ENCODE measurements around the gene OR6Y1. TPM values are rescaled to one million over a fixed set of nuclear protein-coding genes. Genes with fewer than 3 reads are reported as not detected.

Gene OR6Y1
- total and polyA plus RNA-seq, 2 of the 8 experiments (the other 6 are each of a cell fraction or from before 2014, with no cell fraction given): 0.07 TPM; not detected in 1

DNA sequence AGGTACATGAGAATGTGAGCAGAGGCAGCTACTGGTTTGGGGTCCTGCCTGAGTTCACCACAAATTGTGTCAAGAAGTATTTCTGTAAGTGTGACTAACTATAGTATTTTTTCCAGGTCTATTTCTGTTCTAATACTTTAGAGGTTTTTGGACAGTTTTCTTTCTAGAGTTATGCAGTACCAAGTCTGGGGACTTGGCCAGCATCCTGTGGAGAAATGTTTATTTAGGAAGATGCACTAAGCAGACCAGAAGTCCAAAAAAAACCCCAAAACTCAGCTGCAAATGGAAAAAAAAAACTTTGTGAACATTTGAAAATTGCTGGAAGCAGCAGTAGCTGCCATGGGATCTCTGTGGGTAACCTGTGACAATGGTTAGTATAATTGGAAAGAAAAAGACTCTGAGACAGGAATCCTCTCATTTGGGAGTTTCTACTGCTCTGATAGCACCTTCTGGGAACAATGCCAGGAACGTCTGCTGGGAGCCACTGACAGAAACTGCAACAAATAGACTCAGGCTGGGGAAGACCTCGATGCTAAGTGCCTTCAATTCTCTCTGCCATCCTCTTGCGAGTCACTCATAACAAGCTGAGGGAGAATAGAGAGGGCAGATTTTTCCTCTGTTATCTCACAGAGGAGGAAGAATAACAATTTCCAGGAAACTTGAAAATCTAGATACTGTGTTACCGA is 44.6 kb downstream of the OR6Y1 start:
- 0 out of 2 replicates have a peak overlapping the region, but pooled peaks have one; percentile 12 for H2AFZ ChIP-seq (ENCODE audit: low read length)
- H3K4me3 ChIP-seq (ENCODE audit: extremely low read depth in 1 of 4, insufficient read depth in 2 of 4, low read depth in 3 of 4, low read length in 4 of 4): no peak overlapping the region
- H3K56ac ChIP-seq (replicated peaks; ENCODE audit: insufficient read length, low read depth, low read length): no peak overlapping the region
- H3K4me1 ChIP-seq (replicated peaks in 1 of 4; ENCODE audit: control insufficient read depth in 3 of 4, insufficient read depth in 4 of 4, low read length in 3 of 4): no peaks in the 10 kb centered on the region; a peak in 1 of 7 replicates
- ChIA-PET POLR2A (ENCODE audit: partially characterized antibody) (interaction anchor here (0.7 kb wide), 1 partner anchor 30 kb away, joined by 3 read pairs; no protein-coding TSS in a partner anchor), CTCF (ENCODE audit: partially characterized antibody) (interaction anchor here (1.0 to 2.7 kb wide), 2 partner anchors 17 to 488 kb away, joined by 3 to 9 read pairs; no protein-coding TSS in a partner anchor)
- no peak overlapping the region for H3K4ac ChIP-seq (replicated peaks; ENCODE audit: insufficient read length, low read depth, low read length)
- no peaks in the 10 kb centered on the region for H4K20me1 ChIP-seq (replicated peaks in 1 of 2; ENCODE audit: control insufficient read depth in 1 of 2, insufficient read depth in 2 of 2, low read length in 2 of 2)
- H3K23ac ChIP-seq (ENCODE audit: insufficient read length): no peak overlapping the region
- H3K9me3 ChIP-seq (ENCODE audit: insufficient read depth in 2 of 2, low read depth in 1 of 2, low read length in 1 of 2): no peaks in the 10 kb centered on the region
- no peak overlapping the region for H4K8ac ChIP-seq (ENCODE audit: extremely low read depth, insufficient read depth, low read length)
- H3K36me3 ChIP-seq (ENCODE audit: control insufficient read depth in 2 of 4, insufficient read depth in 4 of 4, low read length in 3 of 4): no peaks in the 10 kb centered on the region
- no peak overlapping the region for H2BK5ac ChIP-seq (ENCODE audit: low read depth, low read length)
- H3K27me3 ChIP-seq (replicated peaks in 1 of 4; ENCODE audit: control insufficient read depth in 3 of 4, extremely low read depth in 1 of 4, insufficient read depth in 3 of 4, low read length in 3 of 4): no peaks in the 10 kb centered on the region
- H2AK5ac ChIP-seq (ENCODE audit: low read depth, low read length): no peak overlapping the region
- H2BK12ac ChIP-seq (ENCODE audit: low read depth, low read length): no peak overlapping the region
- no peak overlapping the region for H2BK120ac ChIP-seq (replicated peaks; ENCODE audit: low read depth, low read length)
- no peaks in the 10 kb centered on the region for H3K79me1 ChIP-seq (ENCODE audit: low read depth, low read length)
- H3K14ac ChIP-seq (ENCODE audit: insufficient read length): no peak overlapping the region
- no peaks in the 10 kb centered on the region for H3K23me2 ChIP-seq (ENCODE audit: low read depth, low read length)
- DNase-seq (ENCODE audit: low read depth in 1 of 2, low spot score in 2 of 2) (no peak), FAIRE-seq (no peak)
- no peak overlapping the region for H3K27ac ChIP-seq (ENCODE audit: low read depth, low read length)
- H3K4me2 ChIP-seq (ENCODE audit: insufficient read depth in 1 of 2, low read depth in 2 of 2, low read length in 2 of 2): no peak overlapping the region
- H4K5ac ChIP-seq (ENCODE audit: insufficient read length, low read depth, low read length): no peak overlapping the region
- H3K9ac ChIP-seq (replicated peaks in 1 of 4; ENCODE audit: extremely low read depth in 1 of 4, low read depth in 3 of 4, low read length in 3 of 4): no peak overlapping the region
- H3K18ac ChIP-seq (ENCODE audit: extremely low read depth, low read length): no peak overlapping the region
- H3K79me2 ChIP-seq (ENCODE audit: control insufficient read depth in 1 of 2, insufficient read depth in 2 of 2, low read length in 2 of 2): no peaks in the 10 kb centered on the region
- H2BK15ac ChIP-seq (ENCODE audit: low read length): no peak overlapping the region
- WGBS, 2 experiments (ENCODE audit: extremely low coverage in 1 of 2, insufficient coverage in 1 of 2, insufficient read length in 1 of 2, insufficient replicate concordance in 2 of 2, low coverage in 1 of 2, low lambda C conversion rate in 2 of 2, missing lambda C conversion rate in 1 of 2): 87% methylated on average over 4 of the region's 4 CpGs; no CpG with 5 or more reads in 1 of the 2 experiments
- H2BK20ac ChIP-seq (ENCODE audit: low read length): no peak overlapping the region
- H4K91ac ChIP-seq (replicated peaks; ENCODE audit: insufficient read length, low read length): no peak overlapping the region
- TF ChIP-seq, protein P1, sequence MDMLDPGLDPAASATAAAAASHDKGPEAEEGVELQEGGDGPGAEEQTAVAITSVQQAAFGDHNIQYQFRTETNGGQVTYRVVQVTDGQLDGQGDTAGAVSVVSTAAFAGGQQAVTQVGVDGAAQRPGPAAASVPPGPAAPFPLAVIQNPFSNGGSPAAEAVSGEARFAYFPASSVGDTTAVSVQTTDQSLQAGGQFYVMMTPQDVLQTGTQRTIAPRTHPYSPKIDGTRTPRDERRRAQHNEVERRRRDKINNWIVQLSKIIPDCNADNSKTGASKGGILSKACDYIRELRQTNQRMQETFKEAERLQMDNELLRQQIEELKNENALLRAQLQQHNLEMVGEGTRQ (IDR thresholded peaks at IDR 0.05; ENCODE audit: low read length): no peak
- TF ChIP-seq MAFK (IDR thresholded peaks at IDR 0.05; ENCODE audit: low read depth, low read length): no peak
- TF ChIP-seq RNF2 (IDR thresholded peaks at IDR 0.05; ENCODE audit: borderline replicate concordance, low read depth, low read length, missing control alignments, poor library complexity, severe bottlenecking): no peak
- no peak for TF ChIP-seq SIRT6 (IDR thresholded peaks at IDR 0.05; ENCODE audit: low read length)
- TF ChIP-seq JUN (IDR thresholded peaks at IDR 0.05; ENCODE audit: low read depth, low read length): no peak
- TF ChIP-seq RAD21 (IDR thresholded peaks at IDR 0.05 in 1 of 2, conservative IDR thresholded peaks at IDR 0.05 in 1 of 2; ENCODE audit: low read depth in 2 of 2, low read length in 2 of 2): no peak
- TF ChIP-seq POLR2AphosphoS5 (IDR thresholded peaks at IDR 0.05; ENCODE audit: low read depth, low read length): no peak
- TF ChIP-seq CREB1 (IDR thresholded peaks at IDR 0.05): no peak
- no peak for TF ChIP-seq TCF12 (IDR thresholded peaks at IDR 0.05; ENCODE audit: low read depth, low read length)
- no peak for TF ChIP-seq HDAC2 (IDR thresholded peaks at IDR 0.05; ENCODE audit: borderline replicate concordance in 1 of 2, low read depth in 2 of 2, low read length in 2 of 2)
- no peak for TF ChIP-seq GABPA (IDR thresholded peaks at IDR 0.05; ENCODE audit: borderline replicate concordance, insufficient read depth, low read length)
